ENCODE data around the gene VIT.

DNA sequence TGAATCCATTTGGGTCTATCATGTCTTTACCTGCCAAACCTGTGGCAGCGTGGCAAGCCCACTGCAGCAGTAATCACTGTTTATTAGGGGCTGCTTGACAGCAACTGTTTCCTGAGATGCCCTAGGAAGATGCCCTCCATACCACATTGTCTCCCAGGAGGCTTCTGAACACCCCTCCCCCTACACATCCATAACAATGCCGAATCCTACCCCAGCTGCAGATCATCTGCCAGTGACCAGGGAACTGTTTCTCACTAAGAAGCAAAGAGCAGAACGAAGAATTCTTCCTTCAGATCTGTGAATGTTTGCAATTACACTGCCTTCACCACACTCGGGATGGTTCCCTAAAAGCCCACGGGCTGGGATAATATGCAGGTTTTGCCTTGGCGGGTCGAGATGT lies 127.8 kb downstream of the VIT start:
- TF ChIP-seq CTCF (IDR thresholded peaks at IDR 0.05; ENCODE audit: insufficient read depth, low read depth, low read length) (no peak), EZH2 (IDR thresholded peaks at IDR 0.05; ENCODE audit: insufficient read depth, low read length) (no peak)

Measured in astrocyte (in vitro differentiated cells and primary cell).